Amniotic stem cell (primary cell): Measurements from ENCODE around the gene TSGA10.
A peak's percentile ranks its signal among the peaks of the same experiment; 100 is the strongest.
"Not testable (repeated sequence)": the region's sequence is repeated elsewhere in the genome, so short reads cannot be mapped to it uniquely, and the experiment has no call there.

ENCODE experiments used
- DNase-seq: peaks from one replicate; lab custom pipeline; 2025; lab: John Stamatoyannopoulos, UW

TSGA10 gene

DNA sequence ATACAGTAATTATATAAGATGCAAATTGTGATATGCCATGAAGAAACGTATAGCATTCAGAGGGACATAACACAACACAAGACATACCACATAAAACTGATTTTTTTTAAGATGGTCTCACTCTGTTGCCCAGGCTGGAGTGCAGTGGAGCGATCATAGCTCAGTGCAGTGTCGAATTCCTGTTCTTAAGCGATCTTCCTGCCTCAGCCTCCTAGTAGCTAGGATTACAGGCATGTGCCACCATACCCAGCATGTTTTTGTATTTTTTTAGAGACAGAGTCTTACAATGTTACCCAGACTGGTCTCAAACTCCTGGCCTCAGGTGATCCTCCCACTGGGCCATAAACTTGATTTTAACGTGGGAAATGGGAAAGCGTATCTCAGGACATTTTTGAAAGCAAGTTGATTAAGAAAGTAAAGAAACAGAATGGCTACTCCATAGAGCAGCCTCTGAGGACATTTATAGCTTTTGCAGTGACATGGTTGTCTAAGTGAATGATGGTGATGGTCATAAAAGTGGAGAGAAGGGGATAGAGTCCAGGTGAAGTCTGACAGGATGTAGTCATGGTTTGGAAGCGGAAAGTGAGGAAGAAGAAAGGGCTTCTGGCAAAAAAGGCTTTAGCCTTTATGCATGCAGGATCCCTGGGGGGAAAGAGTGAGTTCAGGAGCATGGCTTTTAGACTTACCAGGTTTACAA is 2.4 kb downstream of the TSGA10 start:
- DNase-seq, result no peak

DNA sequence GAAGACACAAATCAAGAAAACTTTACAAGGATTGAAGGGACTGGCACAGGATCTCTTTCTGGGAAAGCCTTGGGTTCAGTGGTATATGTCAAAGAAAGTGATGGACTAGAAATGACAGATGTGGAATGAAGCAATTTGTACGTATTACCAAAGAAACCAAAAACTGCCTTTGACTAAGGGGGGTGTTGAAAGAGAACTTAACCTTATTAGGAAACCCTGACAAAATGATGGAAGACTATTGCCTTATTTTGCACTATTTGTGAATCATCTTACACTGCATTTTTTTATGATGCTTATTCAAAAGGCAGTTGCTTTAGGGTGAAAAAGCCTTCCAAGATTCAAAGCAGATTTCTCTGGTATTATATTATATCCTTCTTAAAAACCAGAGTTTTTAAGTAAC is 4.0 kb downstream of the TSGA10 start:
- no peak for DNase-seq

DNA sequence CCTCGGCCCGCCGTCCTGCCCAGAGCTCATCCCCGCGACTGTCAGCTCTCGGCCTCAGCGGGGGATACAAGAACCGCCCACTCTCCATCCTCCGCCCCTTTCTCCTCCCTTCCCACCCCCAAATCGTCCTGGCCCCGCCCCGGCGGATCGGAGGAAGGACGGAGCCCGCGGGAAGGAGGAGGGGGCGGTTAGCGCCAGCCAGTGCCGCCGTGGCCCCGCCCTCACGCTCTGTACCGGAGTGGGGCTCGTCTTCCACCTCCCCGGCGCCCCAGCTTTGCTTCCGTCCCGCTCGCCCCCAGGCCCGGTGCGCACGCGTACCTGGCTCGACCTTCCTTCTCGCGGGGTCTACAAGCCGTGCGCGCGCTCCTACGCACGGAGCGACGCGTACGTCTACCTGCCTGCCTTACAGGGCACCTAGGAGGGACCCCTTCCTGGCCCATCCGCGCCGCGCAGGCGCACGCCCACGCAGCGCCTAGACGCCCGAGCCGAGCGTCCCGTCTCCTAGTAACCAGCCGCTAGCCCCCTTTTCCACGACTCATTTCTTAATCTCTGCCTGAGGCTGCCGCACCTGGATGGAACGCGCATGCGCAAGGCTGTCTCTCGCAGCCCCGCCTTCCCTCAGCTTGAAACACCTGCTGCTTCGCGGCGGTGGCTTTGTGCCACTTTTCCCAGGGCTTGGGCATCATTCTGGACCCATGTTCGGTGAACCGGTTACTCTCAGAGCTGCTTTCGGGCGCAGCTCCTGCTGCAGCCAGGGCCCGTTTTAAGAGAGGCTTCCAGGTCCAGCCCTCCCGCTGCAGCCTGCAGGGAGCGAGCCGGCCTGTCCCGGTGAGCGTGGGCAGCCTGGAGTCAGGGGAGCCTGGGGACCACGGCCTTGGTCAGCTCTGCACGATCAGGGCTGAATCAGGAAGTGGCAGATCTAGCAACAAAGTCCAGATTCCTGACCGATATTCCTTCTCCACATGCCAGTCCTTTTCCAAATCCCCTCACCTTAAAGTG is 13.3 kb downstream of the TSGA10 start, which contains the start of gene C2orf15:
Gene C2orf15 (plus strand): TSS at position 598 of the 999 bp plus-strand sequence. CDS start 8,852 bp downstream, outside the sequence.
- peak; percentile 71 for DNase-seq

DNA sequence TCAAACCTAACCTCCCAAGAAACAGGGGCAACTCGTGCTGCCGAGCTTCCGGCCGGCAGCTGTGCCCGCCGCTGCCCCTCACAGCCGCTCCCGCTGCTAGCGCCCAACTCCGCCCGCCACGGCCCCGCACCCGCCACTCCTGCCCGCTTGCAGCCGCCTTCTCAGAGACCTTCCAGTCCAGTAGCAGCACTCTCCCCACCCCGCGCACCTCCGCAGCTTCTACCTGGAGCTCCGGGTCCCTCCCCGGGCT is 14.0 kb downstream of the TSGA10 start:
- DNase-seq, result peak; percentile 46

DNA sequence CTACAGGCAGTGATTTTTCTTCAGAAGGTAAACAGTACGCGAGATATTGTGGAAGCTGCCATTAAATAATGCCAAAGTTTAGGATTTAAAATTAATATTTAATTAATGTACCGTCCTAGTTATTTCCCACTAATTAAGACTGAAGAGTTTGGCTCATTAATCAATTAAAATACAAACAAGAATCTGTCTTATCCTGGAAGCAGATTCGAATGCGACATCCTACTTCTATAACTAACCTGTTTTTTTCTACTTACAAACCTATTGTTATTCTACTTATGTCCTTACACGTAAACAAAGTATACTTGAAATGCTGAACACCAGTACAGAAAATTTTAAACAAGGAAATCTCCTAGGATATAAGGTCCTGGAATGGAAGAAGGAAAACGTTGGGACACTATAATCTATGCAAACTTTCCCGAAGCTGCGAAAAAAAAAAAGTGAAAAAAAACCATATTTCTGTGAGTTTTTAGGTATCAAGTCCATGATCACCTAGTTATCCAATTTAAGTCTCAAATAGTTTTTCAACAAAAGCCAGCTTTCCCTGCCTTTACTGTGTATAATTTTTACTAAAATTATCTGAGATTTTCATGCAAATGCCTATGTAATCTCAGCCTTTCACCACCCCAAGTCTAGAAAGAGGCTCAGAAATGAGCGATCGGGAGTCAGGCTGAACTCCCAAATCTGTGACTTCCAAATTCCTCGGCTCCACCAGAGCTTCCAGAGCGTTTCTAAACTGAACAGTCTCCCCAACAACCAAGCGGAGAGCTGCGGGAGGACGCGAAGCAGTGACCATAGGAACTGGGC is 14.5 kb downstream of the TSGA10 start:
- no peak for DNase-seq

DNA sequence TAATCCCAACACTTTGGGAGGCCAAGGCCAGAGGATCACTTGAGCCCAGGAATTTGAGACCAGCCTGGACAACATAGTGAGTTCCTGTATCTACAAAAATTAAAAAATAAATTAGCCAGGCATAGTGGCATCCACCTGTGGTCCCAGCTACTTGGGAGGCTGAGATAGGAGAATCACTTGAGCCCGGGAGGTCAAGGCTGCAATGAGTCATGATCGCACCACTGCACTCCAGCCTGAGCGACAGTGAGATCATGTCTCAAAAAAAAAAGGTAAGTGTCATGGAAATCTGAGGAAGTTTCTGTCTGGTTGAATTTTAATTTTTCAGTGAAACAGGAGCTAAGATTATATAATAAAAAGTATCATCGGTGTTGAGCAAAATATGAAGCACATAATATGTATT is 15.7 kb downstream of the TSGA10 start:
- DNase-seq, result no peak

DNA sequence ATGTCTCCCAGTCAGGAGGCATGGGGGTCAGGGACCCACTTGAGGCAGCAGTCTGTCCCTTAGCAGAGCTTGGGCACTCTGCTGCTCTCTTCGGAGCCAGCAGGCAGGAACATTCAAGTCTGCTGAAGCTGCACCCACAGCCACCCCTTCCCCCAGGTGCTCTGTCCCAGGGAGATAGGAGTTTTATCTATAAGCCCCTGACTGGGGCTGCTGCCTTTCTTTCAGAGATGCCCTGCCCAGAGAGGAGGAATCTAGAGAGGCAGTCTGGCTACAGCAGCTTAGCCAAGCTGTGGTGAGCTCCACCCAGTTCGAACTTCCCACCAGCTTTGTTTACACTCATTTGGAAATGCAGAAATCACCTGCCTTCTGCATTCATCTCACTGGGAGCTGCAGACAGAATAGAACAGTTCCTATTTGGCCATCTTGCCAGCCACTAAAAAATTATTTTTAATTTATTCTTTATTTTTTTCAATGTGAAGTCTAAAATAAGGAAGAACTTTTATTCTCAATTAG is 19.6 kb downstream of the TSGA10 start:
- DNase-seq, result not testable (repeated sequence)

DNA sequence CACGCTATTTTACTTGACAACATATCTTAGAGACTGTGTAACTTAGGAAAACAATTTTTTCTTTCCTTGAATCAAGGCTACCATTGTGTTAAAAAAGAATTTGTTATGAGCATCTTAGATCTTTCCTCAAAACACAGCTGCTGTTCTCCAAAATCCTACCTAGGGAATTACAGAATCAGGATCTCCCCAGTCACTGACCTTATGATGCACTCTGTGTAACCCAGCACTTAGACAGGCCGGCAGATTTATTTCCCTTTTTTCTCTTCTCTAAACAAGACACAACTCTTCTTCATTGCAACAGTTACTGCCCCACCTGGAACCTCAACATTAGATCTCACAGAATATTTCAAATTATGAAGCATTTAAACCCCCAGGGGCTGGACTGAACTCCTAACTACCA is 26.8 kb downstream of the TSGA10 start:
- DNase-seq, result no peak

DNA sequence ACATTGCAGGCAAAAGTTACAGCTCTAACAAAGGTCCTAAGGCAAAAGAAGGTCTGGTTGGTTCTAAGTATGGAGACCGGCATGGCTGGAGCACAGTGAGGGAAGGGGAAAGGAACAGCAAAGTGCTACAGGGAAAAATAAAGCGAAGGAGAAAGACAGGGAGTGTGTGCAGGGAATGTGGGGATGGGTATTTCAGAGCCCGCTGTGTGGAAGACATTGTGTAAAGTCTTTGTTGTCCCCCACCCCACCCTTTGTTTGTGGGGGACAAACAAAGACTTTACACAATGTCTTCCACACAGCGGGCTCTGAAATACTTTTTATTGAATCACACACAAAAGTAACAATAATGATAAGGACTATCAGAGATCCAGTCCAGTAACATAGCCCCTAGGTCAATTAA is 42.1 kb downstream of the TSGA10 start:
- no peak for DNase-seq

DNA sequence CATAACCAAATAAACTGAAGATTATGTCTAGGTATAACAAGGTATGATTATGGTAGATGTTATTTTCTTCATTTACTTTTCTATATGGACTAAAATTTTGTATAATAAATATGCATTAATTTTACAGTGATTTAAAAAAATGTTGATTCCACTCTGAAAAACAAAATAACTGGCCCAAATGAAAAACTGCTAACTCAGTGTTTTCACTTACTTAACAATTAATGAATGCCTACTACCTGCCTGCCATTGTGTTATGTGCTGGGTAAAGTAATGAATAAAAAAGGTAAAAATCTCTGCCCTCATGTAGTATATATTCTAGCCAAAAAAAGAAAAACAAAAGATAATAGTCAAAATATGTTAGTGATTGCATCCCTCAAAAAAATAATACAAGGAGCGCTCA is 42.8 kb downstream of the TSGA10 start:
- DNase-seq, result no peak

DNA sequence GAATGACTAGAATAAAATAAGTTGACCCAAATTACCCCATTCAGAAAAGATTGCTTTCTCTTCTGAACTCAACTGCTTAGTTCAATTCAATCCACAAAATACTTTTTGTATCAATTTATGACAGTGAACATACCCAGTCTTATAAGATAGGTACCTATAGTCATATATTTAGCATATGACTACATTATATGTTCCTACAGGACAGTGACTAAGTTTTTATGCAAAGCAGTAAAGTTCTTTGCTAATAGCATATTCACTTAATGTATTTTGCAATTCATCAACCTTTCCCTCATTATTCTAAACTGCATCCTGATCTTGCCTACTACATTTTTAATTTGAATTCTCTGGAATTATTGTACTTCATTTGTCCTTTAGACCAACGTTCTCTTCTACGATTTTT is 43.5 kb downstream of the TSGA10 start:
- no peak for DNase-seq

DNA sequence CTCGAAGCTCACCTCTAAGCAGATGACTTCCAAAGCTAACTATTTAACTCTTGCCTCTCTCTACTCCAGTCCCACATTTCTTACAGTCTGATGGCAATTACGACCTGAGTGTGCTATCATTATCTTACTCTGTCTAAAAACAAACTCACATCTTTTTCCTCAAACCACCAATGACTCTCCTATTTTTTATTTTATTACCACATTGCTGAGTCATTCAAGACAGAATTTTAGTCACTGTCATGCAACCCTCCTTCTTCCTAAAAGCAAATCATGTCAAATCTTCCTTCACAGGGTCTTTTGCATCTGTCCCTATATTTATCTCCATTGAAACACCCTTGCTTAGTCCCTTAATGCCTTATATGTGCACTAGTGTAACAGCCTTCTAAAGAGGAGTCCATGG is 47.8 kb downstream of the TSGA10 start:
- no peak for DNase-seq

DNA sequence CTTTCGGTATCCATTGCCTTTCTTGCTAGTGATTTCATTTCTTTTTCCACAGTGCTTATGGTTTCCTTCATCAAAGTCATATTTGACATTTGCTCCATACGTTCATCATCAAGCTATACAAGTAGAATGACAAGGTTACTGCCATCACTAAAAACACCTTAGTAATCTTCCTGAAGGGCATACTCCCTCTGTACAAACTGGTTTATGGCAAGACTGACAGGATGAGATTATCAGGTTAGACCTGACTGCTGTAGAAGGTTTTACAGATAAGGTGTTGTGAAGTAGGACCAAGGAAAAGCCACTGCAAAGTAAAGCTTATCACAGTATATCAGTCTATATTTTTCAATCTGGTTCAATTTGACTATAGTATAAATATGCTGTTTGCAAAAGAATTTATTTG is 50.7 kb downstream of the TSGA10 start:
- DNase-seq, result no peak

DNA sequence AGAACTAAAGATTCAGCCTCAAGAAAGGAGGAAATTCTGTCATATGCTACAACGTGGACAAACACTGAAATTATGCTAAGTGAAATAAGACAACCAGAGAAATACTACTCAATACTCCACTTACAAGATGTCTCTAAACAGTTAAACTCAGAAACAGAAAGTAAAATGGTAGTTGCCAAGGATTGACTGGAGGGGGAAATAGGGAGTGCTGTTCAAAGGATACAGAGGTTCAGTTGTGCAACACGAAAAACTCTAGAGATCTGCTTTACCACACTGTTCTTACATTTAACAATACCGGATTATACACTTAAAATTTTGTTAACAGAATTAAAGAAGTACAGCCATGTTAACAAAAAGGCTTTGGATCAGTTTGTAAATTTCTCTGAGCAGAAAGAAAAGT is 53.0 kb downstream of the TSGA10 start:
- no peak for DNase-seq

DNA sequence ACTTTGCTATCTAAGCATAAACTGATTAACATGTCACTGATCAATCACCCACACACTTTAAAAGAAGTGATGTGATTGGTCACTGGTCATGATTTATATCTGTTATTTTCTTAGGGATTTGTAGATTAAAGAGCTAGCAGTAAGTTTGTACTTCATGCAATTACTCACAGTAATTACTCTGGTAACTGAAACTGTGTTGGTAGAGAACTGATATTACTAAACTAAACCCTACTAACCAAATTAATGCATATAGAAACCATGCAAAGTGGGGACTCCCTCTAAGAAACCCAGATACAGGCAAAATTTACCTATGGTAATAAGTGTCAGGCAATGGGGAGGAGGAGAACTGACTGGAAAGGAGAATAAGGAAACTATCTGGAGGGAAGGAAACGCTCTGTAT is 58.0 kb downstream of the TSGA10 start:
- DNase-seq, result no peak

DNA sequence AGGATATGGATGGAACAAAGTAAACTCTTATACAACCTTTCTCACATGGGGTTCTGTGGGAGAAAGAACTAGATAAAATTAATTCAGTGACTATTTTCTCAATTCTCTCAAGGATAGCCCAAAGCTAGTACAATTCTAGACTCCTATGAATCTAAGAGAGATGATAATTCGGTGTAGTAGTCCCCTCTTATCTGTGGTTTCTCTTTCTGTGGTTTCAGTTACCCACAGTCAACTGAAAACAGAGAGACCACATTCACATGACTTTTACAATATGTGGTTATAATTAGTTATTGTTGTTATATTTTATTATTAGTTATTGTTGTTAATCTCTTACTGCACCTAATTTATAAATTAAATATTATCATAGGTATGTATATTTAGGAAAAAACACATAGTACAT is 66.7 kb downstream of the TSGA10 start:
- DNase-seq, result no peak

DNA sequence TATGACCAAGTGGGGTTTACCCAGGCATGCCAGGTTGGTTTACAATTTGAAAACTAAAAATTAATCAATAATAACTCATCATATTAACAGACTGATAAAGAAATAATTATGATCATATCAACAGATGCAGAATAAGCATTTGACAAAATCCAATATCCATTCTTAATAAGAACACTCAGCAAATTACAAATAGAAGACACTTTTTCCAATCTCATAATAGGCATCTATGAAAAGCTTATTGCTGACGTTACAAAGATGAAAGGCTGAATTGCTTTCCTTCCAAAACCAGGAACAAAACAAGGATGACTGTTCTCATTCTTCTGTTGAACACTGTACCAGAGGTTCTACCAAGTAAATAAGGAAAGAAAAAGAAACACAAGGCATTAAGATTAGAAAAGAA is 68.4 kb downstream of the TSGA10 start:
- DNase-seq, result no peak

DNA sequence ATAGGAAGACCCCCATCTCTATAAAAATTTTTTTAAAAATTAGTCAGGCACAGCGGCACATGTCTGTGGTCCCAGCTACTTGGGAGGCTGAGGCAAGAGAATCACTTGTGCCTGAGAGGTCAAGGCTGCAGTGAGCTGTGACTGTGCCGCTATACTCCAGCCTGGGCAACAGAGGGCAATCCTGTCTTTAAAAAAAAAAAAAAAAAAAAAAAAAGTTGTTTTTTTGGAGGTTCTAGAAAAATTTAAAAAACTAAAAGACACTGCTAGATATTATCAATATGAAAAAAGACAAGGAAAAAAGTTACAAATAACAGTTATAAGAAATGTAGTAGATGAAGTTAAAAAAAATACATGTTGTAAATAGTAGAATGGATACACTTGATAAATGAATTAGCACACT is 69.3 kb downstream of the TSGA10 start:
- no peak for DNase-seq

DNA sequence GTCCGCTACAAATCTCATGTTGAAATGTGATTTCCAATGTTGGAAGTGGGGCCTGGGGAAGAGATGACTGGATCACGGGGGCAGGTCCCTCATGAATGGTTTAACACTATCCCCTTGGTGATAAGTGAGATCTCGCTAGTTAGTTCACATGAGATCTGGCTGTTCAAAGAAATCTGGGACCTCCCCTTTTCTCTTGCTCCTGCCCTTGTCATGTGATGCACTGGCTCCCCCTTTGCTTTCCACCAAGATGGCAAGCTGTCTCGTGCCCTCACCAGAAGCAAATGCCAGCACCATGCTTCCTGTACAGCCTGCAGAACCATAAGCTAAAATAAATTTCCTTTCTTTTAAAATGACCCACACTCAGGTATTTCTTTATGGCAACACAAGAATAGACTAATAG is 70.5 kb downstream of the TSGA10 start:
- DNase-seq, result no peak

DNA sequence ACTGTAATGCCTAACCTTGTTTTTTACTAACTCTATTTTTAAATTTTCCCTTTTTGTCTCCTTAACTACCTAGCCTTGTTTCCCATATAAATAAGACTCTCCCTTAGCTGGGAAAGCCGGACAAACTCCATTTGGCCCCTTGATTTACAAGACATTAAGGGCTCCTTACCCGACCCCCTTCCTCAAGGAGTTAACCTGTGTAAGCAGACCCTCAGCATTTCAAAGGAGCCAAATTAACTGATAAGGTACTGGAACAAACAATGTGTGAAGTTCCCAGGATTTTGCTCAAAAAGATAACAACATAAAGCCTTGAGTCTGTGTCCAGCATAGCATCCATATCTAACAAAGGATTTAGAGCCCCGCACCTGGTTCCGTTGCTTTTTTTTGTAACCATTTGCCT is 72.9 kb downstream of the TSGA10 start:
- DNase-seq, result no peak

DNA sequence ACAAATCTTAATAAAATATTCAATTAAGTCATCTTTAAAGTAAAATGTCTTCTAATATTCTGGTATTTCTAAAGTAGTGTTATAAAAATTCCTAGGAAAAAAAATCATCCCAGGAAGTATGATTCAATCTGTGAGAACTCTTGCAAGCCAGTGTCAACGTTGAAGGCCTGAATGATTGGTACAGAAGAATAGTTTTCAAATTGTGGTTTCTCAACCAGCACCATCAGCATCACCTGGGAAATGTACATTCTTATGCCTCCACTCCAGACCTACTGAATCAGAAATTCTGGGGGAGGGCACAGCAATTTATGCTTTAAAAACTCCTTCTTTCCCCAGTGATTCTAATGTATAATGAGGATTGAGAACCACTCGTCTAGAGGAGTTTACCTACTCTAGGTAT is 75.5 kb downstream of the TSGA10 start:
- DNase-seq, result no peak

DNA sequence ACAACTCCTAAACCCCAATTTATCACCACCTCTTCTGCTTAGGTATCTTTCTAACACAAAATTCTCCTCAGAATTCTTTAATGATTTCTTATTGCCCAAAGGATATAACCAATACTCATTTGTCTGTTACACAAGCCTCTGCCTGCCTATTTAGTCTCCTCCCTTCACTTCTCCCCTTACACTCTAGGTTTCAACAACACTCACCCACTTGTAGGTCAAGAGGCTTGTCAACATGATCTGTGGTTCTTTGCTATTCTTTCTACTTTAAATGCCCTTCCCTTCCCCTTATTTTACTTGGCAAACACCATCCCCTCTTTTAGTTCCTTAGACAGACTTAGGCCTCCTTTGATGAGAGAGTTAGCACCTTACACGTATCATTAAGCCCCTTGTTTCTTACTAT is 82.2 kb downstream of the TSGA10 start:
- DNase-seq, result no peak
